ENCODE measurements around the gene SIRT1. TPM values are rescaled to one million over a fixed set of nuclear protein-coding genes. Genes with fewer than 3 reads are reported as not detected.
"Not testable (repeated sequence)": the region's sequence is repeated elsewhere in the genome, so short reads cannot be mapped to it uniquely, and the experiment has no call there.

SIRT1 gene
- total RNA-seq, 1 donor from 2014 or later = 27.8 TPM

GRCh38 chr10:67858971-67859370 lies 25.5 kb upstream of the SIRT1 start:
- Mint-ChIP-seq H3K4me3 (no peak overlapping the region), H3K4me1 (peaks cover 10% of the 10 kb centered on the region), H3K27me3 (no peaks in the 10 kb centered on the region), H3K36me3 (ENCODE audit: low read depth) (no peaks in the 10 kb centered on the region), H3K9me3 (no peaks in the 10 kb centered on the region), H3K27ac (no peak overlapping the region)
- intact Hi-C loops (cut with micrococcal nuclease) = loop anchor here (10.0 kb wide), 2 partner anchors 66 to 476 kb away; partner anchors contain the start of genes HNRNPH3 and PBLD
- DNase-seq = no peak

- H3K9me3 Mint-ChIP-seq = no peaks in the 10 kb centered on the region
- no peak for DNase-seq
- H3K4me3 Mint-ChIP-seq = no peak overlapping the region
- no peaks in the 10 kb centered on the region for H3K27me3 Mint-ChIP-seq
- H3K27ac Mint-ChIP-seq = no peak overlapping the region
- H3K4me1 Mint-ChIP-seq = peaks cover 2% of the 10 kb centered on the region
- no peaks in the 10 kb centered on the region for H3K36me3 Mint-ChIP-seq (ENCODE audit: low read depth)
- intact Hi-C loops (cut with micrococcal nuclease) = no loop called here
These were observed 22.6 kb upstream of the SIRT1 start for GRCh38 chr10:67861750-67862432.

GRCh38 chr10:67863094-67863493 lies 21.4 kb upstream of the SIRT1 start:
- H3K27me3 Mint-ChIP-seq = no peaks in the 10 kb centered on the region
- H3K4me1 Mint-ChIP-seq = peaks cover 2% of the 10 kb centered on the region
- no peaks in the 10 kb centered on the region for H3K9me3 Mint-ChIP-seq
- intact Hi-C loops (cut with micrococcal nuclease) = no loop called here
- no peak overlapping the region for H3K27ac Mint-ChIP-seq
- no peak for DNase-seq
- no peaks in the 10 kb centered on the region for H3K36me3 Mint-ChIP-seq (ENCODE audit: low read depth)
- H3K4me3 Mint-ChIP-seq = no peak overlapping the region

- Mint-ChIP-seq H3K4me1 (peaks cover 2% of the 10 kb centered on the region), H3K27me3 (no peaks in the 10 kb centered on the region), H3K4me3 (no peak overlapping the region), H3K9me3 (no peaks in the 10 kb centered on the region), H3K27ac (no peak overlapping the region), H3K36me3 (ENCODE audit: low read depth) (no peaks in the 10 kb centered on the region)
- intact Hi-C loops (cut with micrococcal nuclease) = no loop called here
- DNase-seq = no peak
These were observed 19.7 kb upstream of the SIRT1 start for GRCh38 chr10:67864607-67865371.

- intact Hi-C loops (cut with micrococcal nuclease) = no loop called here
- Mint-ChIP-seq H3K27ac (no peak overlapping the region), H3K4me3 (no peak overlapping the region), H3K27me3 (no peaks in the 10 kb centered on the region), H3K4me1 (peaks cover 2% of the 10 kb centered on the region), H3K9me3 (no peaks in the 10 kb centered on the region), H3K36me3 (ENCODE audit: low read depth) (no peaks in the 10 kb centered on the region)
- DNase-seq = no peak
These were observed 16.3 kb upstream of the SIRT1 start for GRCh38 chr10:67868132-67868531.

- Mint-ChIP-seq H3K27me3 (no peaks in the 10 kb centered on the region), H3K9me3 (no peaks in the 10 kb centered on the region), H3K36me3 (ENCODE audit: low read depth) (no peaks in the 10 kb centered on the region), H3K4me1 (peaks cover 2% of the 10 kb centered on the region), H3K4me3 (no peak overlapping the region), H3K27ac (no peak overlapping the region)
- DNase-seq = no peak
- intact Hi-C loops (cut with micrococcal nuclease) = no loop called here
These were observed 14.5 kb upstream of the SIRT1 start for GRCh38 chr10:67869996-67870395.

GRCh38 chr10:67875340-67876238 lies 8.9 kb upstream of the SIRT1 start:
- Mint-ChIP-seq H3K4me1 (no peaks in the 10 kb centered on the region), H3K9me3 (no peaks in the 10 kb centered on the region), H3K27me3 (peaks cover 1% of the 10 kb centered on the region), H3K4me3 (no peak overlapping the region), H3K36me3 (ENCODE audit: low read depth) (no peaks in the 10 kb centered on the region), H3K27ac (no peak overlapping the region)
- intact Hi-C loops (cut with micrococcal nuclease) = no loop called here
- no peak for DNase-seq

GRCh38 chr10:67877421-67877820 lies 7.0 kb upstream of the SIRT1 start:
- H3K27ac Mint-ChIP-seq; H3K36me3 Mint-ChIP-seq (ENCODE audit: low read depth); H3K9me3 Mint-ChIP-seq; H3K27me3 Mint-ChIP-seq; DNase-seq; H3K4me1 Mint-ChIP-seq; intact Hi-C loops (cut with micrococcal nuclease); H3K4me3 Mint-ChIP-seq: not testable (repeated sequence)

GRCh38 chr10:67878133-67878532 lies 6.3 kb upstream of the SIRT1 start:
- Mint-ChIP-seq H3K4me1 (no peaks in the 10 kb centered on the region), H3K9me3 (no peaks in the 10 kb centered on the region), H3K27ac (no peak overlapping the region), H3K27me3 (peaks cover 1% of the 10 kb centered on the region), H3K4me3 (no peak overlapping the region), H3K36me3 (ENCODE audit: low read depth) (no peaks in the 10 kb centered on the region)
- no peak for DNase-seq
- intact Hi-C loops (cut with micrococcal nuclease) = no loop called here

- Mint-ChIP-seq H3K27me3 (peaks cover 3% of the 10 kb centered on the region), H3K36me3 (ENCODE audit: low read depth) (peaks cover 16% of the 10 kb centered on the region), H3K27ac (peak overlapping the region; percentile 89), H3K4me1 (peaks cover 21% of the 10 kb centered on the region), H3K4me3 (peak overlapping the region; percentile 97), H3K9me3 (no peaks in the 10 kb centered on the region)
- peak; percentile 64 for DNase-seq
- intact Hi-C loops (cut with micrococcal nuclease) = loop anchor here (2.0 kb wide), 2 partner anchors 93 to 447 kb away; no protein-coding TSS in a partner anchor
These were observed 645 bp upstream of the SIRT1 start for GRCh38 chr10:67883710-67884312.

GRCh38 chr10:67884842-67885670 lies 600 bp downstream of the SIRT1 start:
- Mint-ChIP-seq H3K9me3 (no peaks in the 10 kb centered on the region), H3K4me1 (peaks cover 26% of the 10 kb centered on the region), H3K27me3 (peaks cover 2% of the 10 kb centered on the region), H3K27ac (peak overlapping the region; percentile 90), H3K4me3 (peak overlapping the region; percentile 97), H3K36me3 (ENCODE audit: low read depth) (peaks cover 26% of the 10 kb centered on the region)
- intact Hi-C loops (cut with micrococcal nuclease) = loop anchor here (1.0 to 2.0 kb wide), 5 partner anchors 36 to 446 kb away; no protein-coding TSS in a partner anchor
- DNase-seq = peak; percentile 94

- Mint-ChIP-seq H3K4me1 (peaks cover 13% of the 10 kb centered on the region), H3K9me3 (no peaks in the 10 kb centered on the region), H3K27ac (no peak overlapping the region), H3K27me3 (no peaks in the 10 kb centered on the region), H3K36me3 (ENCODE audit: low read depth) (peaks cover 51% of the 10 kb centered on the region), H3K4me3 (no peak overlapping the region)
- intact Hi-C loops (cut with micrococcal nuclease) = no loop called here
- no peak for DNase-seq
These were observed 9.2 kb downstream of the SIRT1 start for GRCh38 chr10:67893637-67894036.

GRCh38 chr10:67903581-67903980 lies 19.1 kb downstream of the SIRT1 start:
- no peaks in the 10 kb centered on the region for H3K27me3 Mint-ChIP-seq
- no peak overlapping the region for H3K4me3 Mint-ChIP-seq
- DNase-seq = no peak
- H3K9me3 Mint-ChIP-seq = no peaks in the 10 kb centered on the region
- H3K4me1 Mint-ChIP-seq = peaks cover 2% of the 10 kb centered on the region
- peak overlapping the region; percentile 37 for H3K27ac Mint-ChIP-seq
- peaks cover 65% of the 10 kb centered on the region for H3K36me3 Mint-ChIP-seq (ENCODE audit: low read depth)
- intact Hi-C loops (cut with micrococcal nuclease) = no loop called here
